IMR-90 (cell line): Measurements from ENCODE around the gene NEK4.
A peak's percentile ranks its signal among the peaks of the same experiment; 100 is the strongest.

Experiments used
- BHLHE40 ChIP-seq: fragments of 150-350 bp; IDR thresholded peaks from 2 replicates; pipeline ENCODE4 v1.6.1; 2016; ENCODE audit warnings: mild to moderate bottlenecking, low read depth, low read length
- CEBPB ChIP-seq: IDR thresholded peaks from 2 replicates; pipeline ENCODE4 v1.6.1; 2012; ENCODE audit warnings: low read depth, low read length, improper control_type of control experiment
- CHD1 ChIP-seq: IDR thresholded peaks from 2 replicates; pipeline ENCODE4 v1.6.1; 2012; ENCODE audit warnings: low read depth, low read length, improper control_type of control experiment
- CTCF ChIP-seq: conservative IDR thresholded peaks from 2 replicates; pipeline ENCODE4 v1.5.1; 2012; ENCODE audit warnings: mild to moderate bottlenecking, low read depth, low read length, improper control_type of control experiment
- ELK1 ChIP-seq: fragments of 150-350 bp; IDR thresholded peaks from 2 replicates; pipeline ENCODE4 v1.6.1; 2016; ENCODE audit warnings: low read depth, mild to moderate bottlenecking, low read length, moderate library complexity, borderline replicate concordance
- MAFK ChIP-seq: IDR thresholded peaks from 2 replicates; pipeline ENCODE4 v1.6.1; 2012; ENCODE audit warnings: low read depth, low read length, improper control_type of control experiment
- MAZ ChIP-seq: IDR thresholded peaks from 2 replicates; pipeline ENCODE4 v1.6.1; 2012; ENCODE audit warnings: low read depth, mild to moderate bottlenecking, low read length, improper control_type of control experiment, moderate library complexity, borderline replicate concordance
- MXI1 ChIP-seq: IDR thresholded peaks from 2 replicates; pipeline ENCODE4 v1.6.1; 2012; ENCODE audit warnings: low read depth, mild to moderate bottlenecking, low read length, moderate library complexity, borderline replicate concordance
- POLR2A ChIP-seq: IDR thresholded peaks from 2 replicates; pipeline ENCODE4 v1.6.1; 2012; ENCODE audit warnings: mild to moderate bottlenecking, low read depth, low read length
- RCOR1 ChIP-seq: IDR thresholded peaks from 2 replicates; pipeline ENCODE4 v1.6.1; 2012; ENCODE audit warnings: mild to moderate bottlenecking, low read length, improper control_type of control experiment; ENCODE audit not compliant: insufficient replicate concordance
- RFX5 ChIP-seq: IDR thresholded peaks from 2 replicates; pipeline ENCODE4 v1.8.0; 2012; ENCODE audit warnings: low read depth, mild to moderate bottlenecking, low read length, moderate library complexity
- SMC3 ChIP-seq: fragments of 150-350 bp; IDR thresholded peaks from 2 replicates; pipeline ENCODE4 v1.6.1; 2016; ENCODE audit warnings: low read depth, mild to moderate bottlenecking, antibody characterized with exemption, low read length, moderate library complexity
- USF2 ChIP-seq: fragments of 150-350 bp; IDR thresholded peaks from 2 replicates; pipeline ENCODE4 v1.6.1; 2017; ENCODE audit warnings: mild to moderate bottlenecking, antibody characterized with exemption, low read length, low read depth

GRCh38 chr3:52678265-52679198 lies 92.2 kb downstream of the NEK4 start:
- no peak for TF ChIP-seq CTCF
- no peak for TF ChIP-seq POLR2A
- no peak for TF ChIP-seq MAZ
- TF ChIP-seq USF2, result no peak
- no peak for TF ChIP-seq RCOR1
- TF ChIP-seq CHD1, result no peak
- TF ChIP-seq CEBPB, result no peak
- no peak for TF ChIP-seq SMC3
- TF ChIP-seq ELK1, result no peak
- no peak for TF ChIP-seq MXI1
- TF ChIP-seq MAFK, result peak; percentile 48
- no peak for TF ChIP-seq RFX5
- no peak for TF ChIP-seq BHLHE40
